Keratinocyte (primary cell): ENCODE results near the gene GIMAP8. TPM values are rescaled to one million over a fixed set of nuclear protein-coding genes. Genes with fewer than 3 reads are reported as not detected.
"Not testable (repeated sequence)": the region's sequence is repeated elsewhere in the genome, so short reads cannot be mapped to it uniquely, and the experiment has no call there.

Experiments
- DNase-seq: peaks from one replicate; pipeline ENCODE4 v3.0.0-alpha.2; 2011; ENCODE audit warnings: low read depth, missing footprints, low spot score
- FAIRE-seq: peaks from 2 replicates; lab custom pipeline; 2011; peaks lifted over from hg19 to GRCh38; lab: Jason Lieb, UNC
- H2AFZ ChIP-seq: 2 replicates; pipeline ENCODE4 v1.6.0; 2012; ENCODE audit warnings: low read length, control low read depth, inconsistent platforms; ENCODE audit not compliant: control insufficient read depth
- H3K27ac ChIP-seq: 2 replicates; pipeline ENCODE4 v1.5.1; 2011; ENCODE audit warnings: low read length; ENCODE audit not compliant: control insufficient read depth, insufficient read depth
- H3K27me3 ChIP-seq: 3 replicates; pipeline ENCODE4 v1.6.0; 2011; ENCODE audit warnings: low read length; ENCODE audit not compliant: control insufficient read depth, insufficient read depth; ENCODE audit errors: extremely low read depth
- H3K36me3 ChIP-seq, 2 experiments: 2 replicates in 1 of 2; 3 replicates in 1 of 2; pipeline ENCODE4 v1.5.1; 2011; ENCODE audit warnings: low read length in 2 of 2, mild to moderate bottlenecking in 1 of 2; ENCODE audit not compliant: control insufficient read depth in 2 of 2, insufficient read depth in 2 of 2; ENCODE audit errors: extremely low read depth in 1 of 2
- H3K4me1 ChIP-seq: 3 replicates; pipeline ENCODE4 v1.5.1; 2011; ENCODE audit warnings: low read length; ENCODE audit not compliant: control insufficient read depth, insufficient read depth; ENCODE audit errors: extremely low read depth
- H3K4me2 ChIP-seq: 3 replicates; pipeline ENCODE4 v1.6.0; 2011; ENCODE audit warnings: low read depth, low read length; ENCODE audit not compliant: control insufficient read depth, insufficient read depth; ENCODE audit errors: extremely low read depth
- H3K4me3 ChIP-seq, 3 experiments: fragments of 200-600 bp in 1 of 3; sonication (generic) in 1 of 3; 2 replicates in 2 of 3; 3 replicates in 1 of 3; pipeline ENCODE4 v1.5.1; 2011 to 2016; ENCODE audit warnings: low read length in 3 of 3, mild to moderate bottlenecking in 3 of 3, control low read depth in 2 of 3, inconsistent platforms in 1 of 3, low read depth in 1 of 3, mixed read lengths in 1 of 3, mixed run types in 1 of 3, moderate library complexity in 1 of 3; ENCODE audit not compliant: control insufficient read depth in 2 of 3, insufficient read depth in 2 of 3; ENCODE audit errors: extremely low read depth in 1 of 3
- H3K79me2 ChIP-seq: 2 replicates; pipeline ENCODE4 v1.6.0; 2012; ENCODE audit warnings: low read length; ENCODE audit not compliant: control insufficient read depth, insufficient read depth
- H3K9ac ChIP-seq: 3 replicates; pipeline ENCODE4 v1.6.0; 2011; ENCODE audit warnings: low read length; ENCODE audit not compliant: control insufficient read depth, insufficient read depth; ENCODE audit errors: extremely low read depth
- H3K9me1 ChIP-seq: 3 replicates; pipeline ENCODE4 v1.6.0; 2011; ENCODE audit warnings: low read length; ENCODE audit not compliant: control insufficient read depth, insufficient read depth; ENCODE audit errors: extremely low read depth
- H3K9me3 ChIP-seq: 2 replicates; pipeline ENCODE4 v1.5.1; 2012; ENCODE audit warnings: low read depth, low read length; ENCODE audit not compliant: control insufficient read depth
- H4K20me1 ChIP-seq: 3 replicates; pipeline ENCODE4 v1.6.0; 2011; ENCODE audit warnings: low read length; ENCODE audit not compliant: control insufficient read depth, insufficient read depth; ENCODE audit errors: extremely low read depth
- EZH2 ChIP-seq: IDR thresholded peaks from one replicate; pipeline ENCODE4 v1.6.1; 2012; ENCODE audit warnings: inconsistent platforms, mild to moderate bottlenecking, low read length, moderate library complexity
- dilution Hi-C: fragments of 300-500 bp; cut with MboI; formaldehyde crosslinking; loops from one replicate; pipeline ENCODE4 v1.7.0; 2020; ENCODE audit warnings: low sequenced_read_pairs; ENCODE audit not compliant: extremely low pct_ligation_motif_present
- polyA plus RNA-seq, 5 experiments: library from polyadenylated mRNA; depleted of rRNA in 3 of 5; stranded (reverse) in 3 of 5; stranded (forward) in 1 of 5; unstranded in 1 of 5; fragments of >200 nt; gene quantifications; 1 replicate in 1 of 5; 2 replicates in 3 of 5; 3 replicates in 1 of 5; pipeline versions ENCODE4 v1.2.1 to v1.2.3, GENCODE V29; 2011 to 2012; ENCODE audit warnings: missing spikeins in 2 of 5, low read depth in 1 of 5, low replicate concordance in 1 of 5
- TF ChIP-seq, protein P1 (sequence below), 3 experiments: IDR thresholded peaks in 1 of 3; conservative IDR thresholded peaks in 1 of 3; optimal IDR thresholded peaks in 1 of 3; 2 replicates in 2 of 3; 3 replicates in 1 of 3; pipeline versions ENCODE3 to v1.5.1; 2011; ENCODE audit warnings: low read length in 3 of 3, mild to moderate bottlenecking in 3 of 3, moderate library complexity in 2 of 3, control low read depth in 1 of 3, inconsistent platforms in 1 of 3; ENCODE audit not compliant: insufficient read depth in 2 of 3; ENCODE audit errors: extremely low read depth in 1 of 3

Gene GIMAP8
- polyA plus RNA-seq, 1 donor (not counting 4 experiments of a cell fraction or from before 2014, with no cell fraction given), result 0.26 TPM

DNA sequence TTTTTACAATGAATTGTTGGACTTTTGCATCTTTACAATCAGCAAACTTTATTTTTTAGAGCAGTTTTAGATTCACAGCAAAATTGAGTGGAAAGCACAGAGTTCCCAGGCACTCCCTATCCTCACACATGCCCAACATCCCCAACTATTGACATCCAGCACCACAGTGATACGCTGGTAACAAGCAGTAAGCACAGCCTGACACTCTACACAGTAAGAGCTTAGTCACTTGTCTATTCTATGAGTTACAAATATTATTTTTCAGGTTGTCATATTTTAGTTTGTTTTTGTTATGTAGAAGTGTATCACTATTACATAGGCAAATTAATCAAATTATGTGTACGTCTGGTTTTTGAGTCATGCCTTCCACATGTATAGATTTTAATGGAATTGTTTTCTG, 37.2 kb downstream of the GIMAP8 start:
- Histone ChIP-seq H3K27me3 (no peaks in the 10 kb centered on the region), H3K4me2 (no peak overlapping the region), H3K27ac (no peak overlapping the region), H3K4me1 (no peaks in the 10 kb centered on the region), H2AFZ (no peak overlapping the region), H3K36me3 (no peaks in the 10 kb centered on the region), H3K79me2 (no peaks in the 10 kb centered on the region), H4K20me1 (no peaks in the 10 kb centered on the region), H3K9me1 (no peaks in the 10 kb centered on the region), H3K4me3 (no peak overlapping the region), H3K9ac (no peak overlapping the region), H3K9me3 (no peaks in the 10 kb centered on the region)
- no peak for DNase-seq
- TF ChIP-seq, protein P1, sequence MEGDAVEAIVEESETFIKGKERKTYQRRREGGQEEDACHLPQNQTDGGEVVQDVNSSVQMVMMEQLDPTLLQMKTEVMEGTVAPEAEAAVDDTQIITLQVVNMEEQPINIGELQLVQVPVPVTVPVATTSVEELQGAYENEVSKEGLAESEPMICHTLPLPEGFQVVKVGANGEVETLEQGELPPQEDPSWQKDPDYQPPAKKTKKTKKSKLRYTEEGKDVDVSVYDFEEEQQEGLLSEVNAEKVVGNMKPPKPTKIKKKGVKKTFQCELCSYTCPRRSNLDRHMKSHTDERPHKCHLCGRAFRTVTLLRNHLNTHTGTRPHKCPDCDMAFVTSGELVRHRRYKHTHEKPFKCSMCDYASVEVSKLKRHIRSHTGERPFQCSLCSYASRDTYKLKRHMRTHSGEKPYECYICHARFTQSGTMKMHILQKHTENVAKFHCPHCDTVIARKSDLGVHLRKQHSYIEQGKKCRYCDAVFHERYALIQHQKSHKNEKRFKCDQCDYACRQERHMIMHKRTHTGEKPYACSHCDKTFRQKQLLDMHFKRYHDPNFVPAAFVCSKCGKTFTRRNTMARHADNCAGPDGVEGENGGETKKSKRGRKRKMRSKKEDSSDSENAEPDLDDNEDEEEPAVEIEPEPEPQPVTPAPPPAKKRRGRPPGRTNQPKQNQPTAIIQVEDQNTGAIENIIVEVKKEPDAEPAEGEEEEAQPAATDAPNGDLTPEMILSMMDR (optimal IDR thresholded peaks at IDR 0.05 in 1 of 3, IDR thresholded peaks at IDR 0.05 in 1 of 3, conservative IDR thresholded peaks at IDR 0.05 in 1 of 3; ENCODE audit: extremely low read depth in 1 of 3, insufficient read depth in 2 of 3, low read length in 3 of 3), result no peak
- TF ChIP-seq EZH2, result no peak
- dilution Hi-C loops, result no loop called here
- no peak for FAIRE-seq

GRCh38 chr7:150489782-150490181, 39.4 kb downstream of the GIMAP8 start:
- DNase-seq (no peak), FAIRE-seq (no peak)
- dilution Hi-C loops, result no loop called here
- Histone ChIP-seq H3K4me1 (no peaks in the 10 kb centered on the region), H3K27ac (no peak overlapping the region), H3K9me3 (no peaks in the 10 kb centered on the region), H3K4me2 (no peak overlapping the region), H3K4me3 (no peak overlapping the region), H2AFZ (no peak overlapping the region), H4K20me1 (no peaks in the 10 kb centered on the region), H3K27me3 (no peaks in the 10 kb centered on the region), H3K9ac (no peak overlapping the region), H3K79me2 (no peaks in the 10 kb centered on the region), H3K36me3 (no peaks in the 10 kb centered on the region), H3K9me1 (no peaks in the 10 kb centered on the region)
- TF ChIP-seq EZH2, result no peak
- TF ChIP-seq, protein P1 (optimal IDR thresholded peaks at IDR 0.05 in 1 of 3, IDR thresholded peaks at IDR 0.05 in 1 of 3, conservative IDR thresholded peaks at IDR 0.05 in 1 of 3; ENCODE audit: extremely low read depth in 1 of 3, insufficient read depth in 2 of 3, low read length in 3 of 3), result no peak

GRCh38 chr7:150493442-150493841, 43.0 kb downstream of the GIMAP8 start:
- H3K36me3 ChIP-seq, H3K9me1 ChIP-seq, H4K20me1 ChIP-seq, FAIRE-seq, H3K9me3 ChIP-seq, H3K9ac ChIP-seq, DNase-seq, H3K4me3 ChIP-seq, H3K79me2 ChIP-seq, H2AFZ ChIP-seq, dilution Hi-C loops, H3K4me1 ChIP-seq, H3K27me3 ChIP-seq, H3K4me2 ChIP-seq, H3K27ac ChIP-seq: not testable (repeated sequence)
